IPS-NIHi7 (cell line): ENCODE results near the gene CXCL11.
"Not testable (repeated sequence)": the region's sequence is repeated elsewhere in the genome, so short reads cannot be mapped to it uniquely, and the experiment has no call there.

Experiments used
- DNase-seq: peaks from one replicate; pipeline ENCODE4 v3.0.0; 2012; ENCODE audit warnings: mixed read lengths; ENCODE audit errors: extremely low spot score

The CXCL11 gene

DNA sequence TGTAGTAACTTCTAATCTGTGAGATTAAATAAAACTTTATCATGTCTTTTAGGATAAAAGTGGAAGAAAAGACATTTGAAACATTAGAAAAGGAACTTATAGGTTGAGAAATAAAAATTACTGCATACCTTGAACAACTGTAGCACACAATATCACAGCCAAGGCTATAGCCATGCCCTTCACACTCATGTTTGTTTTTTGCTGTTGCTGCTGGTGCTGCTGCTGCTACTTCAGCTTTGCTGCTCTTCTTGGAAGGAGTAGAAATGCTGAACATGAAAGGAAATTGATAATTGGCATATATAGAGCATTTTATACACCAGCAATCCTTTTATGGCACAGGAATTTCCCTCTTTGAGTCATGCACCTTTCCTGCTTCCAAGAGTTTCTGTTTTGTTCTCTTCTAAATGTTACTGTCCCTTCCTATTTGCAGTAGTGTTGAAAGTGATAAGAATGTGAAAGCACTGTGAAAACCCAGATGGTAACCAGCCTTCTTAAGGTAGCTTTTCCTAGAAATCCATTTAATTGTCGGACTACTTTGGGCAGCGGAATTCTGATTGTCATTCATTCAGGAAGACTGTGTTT, at the start of gene CXCL11:
CXCL11 (minus strand) TSS at position 272 of the 582 bp plus-strand sequence; CDS start at position 189, 83 bp downstream.
- no peak for DNase-seq

DNA sequence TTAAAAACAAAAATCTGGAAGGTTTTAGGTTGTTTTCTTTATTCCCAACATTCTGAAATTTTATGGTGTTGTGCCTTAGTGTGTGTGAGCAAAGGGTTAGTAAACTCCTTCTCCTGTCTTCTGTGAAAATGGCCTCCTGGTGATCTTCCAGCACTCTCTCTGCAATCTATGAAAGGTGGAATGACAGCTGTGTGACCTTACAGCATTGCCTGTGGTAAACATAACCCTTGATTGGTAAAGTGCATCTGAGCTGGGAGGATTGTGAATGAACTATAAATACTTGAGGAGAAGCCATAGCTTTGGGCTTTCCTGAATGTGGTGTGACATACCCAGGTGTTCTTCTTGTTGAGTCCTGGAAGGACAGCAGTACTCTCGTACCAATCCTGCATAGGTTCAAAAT, 48.7 kb upstream of the CXCL11 start:
- no peak for DNase-seq

DNA sequence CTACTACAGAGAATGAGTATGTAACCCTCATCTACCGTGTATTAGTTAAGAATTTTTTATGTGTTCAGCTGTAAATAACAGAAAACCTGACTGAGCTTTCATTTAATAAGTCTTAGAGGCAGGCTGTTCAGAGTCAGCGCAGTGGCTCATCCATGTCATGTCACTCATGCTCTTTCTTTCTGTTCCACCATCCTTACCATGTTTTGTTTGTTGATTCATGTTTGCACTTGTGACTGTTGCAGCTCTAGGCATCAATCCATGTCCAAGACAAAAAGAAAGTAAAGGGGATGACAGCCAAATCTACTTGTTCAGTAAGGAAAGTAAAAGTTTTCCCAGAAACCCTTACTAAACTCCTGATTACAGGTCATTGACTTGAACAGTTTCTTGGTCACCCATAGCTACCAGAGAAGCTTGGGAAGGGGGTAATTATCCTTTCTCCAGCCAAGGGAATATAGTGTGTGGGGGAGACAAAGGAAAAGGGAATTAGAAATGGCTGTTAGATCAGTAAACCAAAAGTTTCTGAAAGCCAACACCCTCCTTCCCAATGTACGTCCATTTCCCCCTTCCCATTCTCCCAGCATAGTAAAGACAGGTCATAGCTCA, 47.6 kb upstream of the CXCL11 start:
- DNase-seq = no peak

DNA sequence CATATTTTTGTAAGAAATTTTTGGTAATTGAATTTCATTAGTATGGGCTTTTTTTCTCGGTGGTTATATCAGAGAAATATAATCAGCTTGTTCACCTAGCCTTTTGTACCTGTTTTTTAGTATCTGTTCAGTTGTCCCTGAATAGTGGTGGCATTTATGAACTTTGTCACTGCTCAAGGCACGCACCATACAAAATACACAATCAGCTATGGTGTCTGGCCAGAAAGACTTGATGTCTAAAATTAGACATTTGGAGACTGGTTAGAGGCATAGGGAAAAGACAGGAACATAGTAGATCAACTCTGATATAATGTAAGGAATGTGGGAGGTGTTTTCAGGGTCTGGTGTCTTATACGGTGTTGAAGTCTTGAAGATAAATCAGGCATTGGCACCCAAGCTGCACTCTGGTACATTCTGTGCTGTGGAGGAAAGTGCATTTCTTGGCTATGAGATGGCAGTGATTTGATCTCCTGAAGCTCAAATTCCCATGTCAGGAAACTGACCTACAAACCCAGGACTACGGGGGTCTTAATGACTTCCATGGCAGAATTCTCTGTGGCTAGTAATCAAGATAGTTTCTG, 42.3 kb upstream of the CXCL11 start:
- DNase-seq = no peak

DNA sequence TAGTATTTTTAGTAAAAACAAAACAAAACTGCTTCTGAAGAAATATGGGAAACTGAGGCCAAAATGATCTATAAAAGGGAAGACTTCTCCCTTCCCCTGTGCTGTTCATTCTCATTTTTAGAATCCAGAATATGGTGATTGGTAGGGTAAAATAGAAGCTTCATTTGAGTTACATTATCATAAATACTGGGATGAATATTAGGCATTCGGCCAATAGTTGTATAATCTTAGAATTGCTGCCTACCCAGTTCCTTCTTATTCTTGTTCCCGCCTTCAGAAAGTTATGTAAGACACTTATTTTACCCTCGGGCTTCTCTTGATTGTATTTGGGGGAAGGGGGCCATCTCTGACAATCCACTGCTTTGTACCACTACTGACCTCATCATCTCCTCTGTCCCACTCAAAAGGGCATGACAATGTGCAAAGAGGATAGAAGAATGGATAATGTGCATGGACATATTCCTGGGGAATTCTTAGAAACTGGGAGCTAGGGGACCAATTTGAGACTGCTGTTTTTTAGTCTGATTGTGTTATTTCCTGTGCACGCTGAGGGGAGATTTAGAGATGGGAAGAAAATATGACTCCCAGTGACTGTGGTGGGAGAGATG, 39.2 kb upstream of the CXCL11 start:
- no peak for DNase-seq

DNA sequence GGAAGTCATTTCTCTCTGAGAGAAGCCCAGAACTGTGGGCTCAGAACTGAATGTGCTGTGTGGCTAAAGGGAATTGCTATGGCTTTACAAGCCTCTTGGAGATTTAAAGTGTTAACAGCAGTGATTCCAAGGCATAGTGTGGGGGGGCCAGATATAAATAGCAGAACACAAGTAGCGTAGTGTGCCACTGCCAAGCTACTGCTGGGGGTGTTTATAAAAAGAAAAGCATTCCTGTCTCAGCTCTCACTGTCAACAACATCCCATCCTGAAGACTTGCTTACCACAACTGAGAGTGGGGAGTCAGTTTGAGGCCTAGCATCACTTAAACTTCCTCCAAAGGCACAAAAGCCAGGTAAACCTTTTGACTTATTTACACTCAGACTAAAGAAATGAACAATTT, 38.6 kb upstream of the CXCL11 start, which contains the start of gene ART3:
ART3 (plus strand) TSS at position 242 of the 400 bp plus-strand sequence. CDS start 1,181 bp downstream, outside the sequence.
- no peak for DNase-seq

DNA sequence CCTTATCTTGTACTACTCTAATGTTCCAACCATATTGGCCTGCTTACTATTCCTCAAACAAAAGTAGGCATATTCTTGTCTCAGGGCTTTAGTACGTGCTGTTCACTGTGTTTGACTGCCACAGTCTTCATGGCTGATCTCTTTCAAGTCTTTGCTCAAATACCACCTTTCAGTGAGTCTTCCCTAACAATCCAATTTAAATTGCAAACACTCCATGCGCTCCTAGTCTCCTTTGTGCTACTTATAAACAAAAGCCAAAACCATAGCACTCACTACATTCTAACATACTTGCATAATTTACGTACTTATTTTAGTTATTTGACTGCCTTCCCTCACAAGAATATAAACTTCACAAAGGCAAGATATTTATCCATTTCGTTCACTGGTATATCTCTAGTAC, 36.9 kb upstream of the CXCL11 start:
- peak; percentile 22 for DNase-seq

DNA sequence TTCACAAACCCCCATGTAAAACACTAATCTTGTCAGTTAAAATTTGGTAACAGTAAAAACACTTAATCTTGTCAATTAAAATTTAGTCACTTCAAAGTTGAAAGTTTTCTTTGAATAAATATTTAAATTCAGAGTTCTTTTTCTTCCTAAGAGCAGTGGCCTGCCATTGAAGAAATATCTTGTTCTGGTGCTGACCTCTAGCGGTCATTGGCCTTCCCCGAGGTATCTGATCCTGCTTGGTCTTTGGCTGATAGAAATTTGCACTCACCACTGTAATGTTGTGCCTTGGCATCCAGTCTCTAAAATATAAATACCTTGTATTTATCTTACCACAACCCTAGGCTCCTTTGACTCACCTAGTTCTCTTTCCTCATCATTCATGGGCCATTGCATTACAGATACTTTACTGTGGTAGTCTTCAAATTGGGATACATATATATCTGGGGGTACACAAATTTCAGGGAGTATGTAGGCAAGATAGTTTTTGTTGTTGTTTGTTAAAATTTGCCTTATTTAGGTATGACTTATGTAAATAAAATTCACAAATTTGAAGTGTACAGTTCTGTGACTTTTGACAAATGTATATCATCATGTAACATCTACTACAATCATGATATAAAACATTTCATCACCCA, 31.9 kb upstream of the CXCL11 start:
- DNase-seq = peak; percentile 76

DNA sequence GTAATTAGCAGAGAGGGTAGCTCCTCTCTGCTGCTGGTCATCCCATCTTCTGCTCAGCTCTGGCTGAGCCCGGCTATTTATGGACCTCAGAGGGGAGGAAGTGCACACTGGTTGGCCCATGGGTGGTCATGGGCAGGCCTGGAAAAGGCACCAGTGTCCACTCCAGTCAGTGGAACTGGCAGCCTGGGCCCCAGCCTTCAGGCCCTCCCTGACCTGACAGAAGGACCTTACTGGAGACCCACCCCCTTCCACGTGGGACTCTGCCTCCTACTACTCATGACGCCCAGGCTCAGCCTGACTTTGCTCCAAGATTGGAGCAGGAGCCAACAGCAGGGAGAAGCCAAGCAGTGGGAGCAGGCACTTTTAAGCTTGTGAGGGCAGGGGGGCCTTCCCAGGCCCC, 30.7 kb upstream of the CXCL11 start:
- DNase-seq = no peak

DNA sequence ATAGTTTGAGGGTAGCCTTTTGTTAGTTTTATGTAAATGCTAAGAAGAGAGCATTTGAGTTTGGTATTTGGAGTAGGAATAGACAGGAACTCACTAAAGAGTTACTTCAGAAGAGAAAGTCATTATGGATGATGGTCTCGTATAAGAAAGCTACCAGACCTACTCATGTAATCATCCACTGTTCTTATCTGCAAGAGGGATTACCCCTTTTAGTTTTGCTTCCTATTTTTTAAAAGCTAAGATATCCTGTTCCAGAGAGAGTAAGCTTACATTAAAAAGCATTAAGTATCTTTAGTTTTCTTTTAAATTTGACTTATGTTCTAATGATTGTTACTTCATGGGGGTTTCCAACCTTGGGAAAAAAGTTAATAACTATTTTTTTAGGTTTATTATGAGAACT, 26.1 kb upstream of the CXCL11 start:
- no peak for DNase-seq

DNA sequence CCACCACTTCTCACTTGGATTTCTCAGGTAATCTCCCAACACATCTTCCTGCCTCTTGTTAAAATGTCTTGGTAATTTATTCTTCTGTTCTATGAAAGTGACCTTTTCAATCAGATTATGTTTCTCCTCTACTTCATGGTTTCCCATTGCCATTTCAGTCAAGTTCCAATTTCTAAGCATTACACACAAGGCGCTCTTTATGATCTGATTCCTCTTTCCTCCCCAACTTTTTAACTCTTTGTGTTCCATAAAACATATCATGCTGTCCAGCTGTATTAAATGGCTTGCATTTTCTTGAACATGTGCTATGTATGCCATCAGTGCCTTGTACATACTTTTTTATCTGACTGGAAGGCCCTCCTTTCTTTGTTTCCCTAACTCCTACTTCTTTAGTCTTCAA, 25.6 kb upstream of the CXCL11 start:
- DNase-seq = no peak

DNA sequence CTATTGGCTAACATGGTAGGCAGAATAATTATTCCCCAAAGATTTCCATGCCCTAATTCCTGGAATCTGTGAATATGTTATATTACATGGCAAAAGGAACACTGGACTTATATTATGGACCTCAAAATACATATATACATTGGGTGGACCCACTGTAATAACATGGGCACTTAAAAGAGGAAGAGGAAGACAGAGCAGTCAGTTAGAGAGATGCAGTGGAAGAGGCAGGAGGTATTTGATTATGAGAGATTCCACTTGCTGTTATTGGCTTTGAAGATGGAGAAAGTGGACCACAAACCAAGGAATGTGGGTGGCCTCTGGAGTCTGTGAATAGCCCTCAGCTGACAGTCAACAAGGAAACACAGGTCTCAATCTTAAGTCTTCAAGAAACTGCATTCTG, 24.6 kb upstream of the CXCL11 start:
- DNase-seq = no peak

DNA sequence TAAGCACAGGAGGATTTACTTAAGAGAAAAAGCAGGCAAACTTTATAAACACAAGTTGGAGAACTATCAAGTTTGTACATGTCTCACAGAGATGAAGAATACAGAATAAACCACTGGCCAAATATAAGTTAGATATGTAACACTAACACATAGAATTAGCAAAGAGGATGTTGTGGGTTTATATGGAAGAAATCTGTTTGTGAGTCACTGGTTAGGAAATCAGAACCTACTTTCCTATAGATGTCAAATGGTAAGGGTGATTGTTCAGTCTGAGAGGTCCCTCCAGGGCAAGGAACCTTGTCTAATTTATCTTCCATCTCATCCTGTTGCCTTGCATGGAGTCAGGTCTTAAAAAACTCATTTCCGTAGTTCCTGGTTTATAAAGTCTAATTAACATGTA, 23.9 kb upstream of the CXCL11 start:
- DNase-seq = no peak

DNA sequence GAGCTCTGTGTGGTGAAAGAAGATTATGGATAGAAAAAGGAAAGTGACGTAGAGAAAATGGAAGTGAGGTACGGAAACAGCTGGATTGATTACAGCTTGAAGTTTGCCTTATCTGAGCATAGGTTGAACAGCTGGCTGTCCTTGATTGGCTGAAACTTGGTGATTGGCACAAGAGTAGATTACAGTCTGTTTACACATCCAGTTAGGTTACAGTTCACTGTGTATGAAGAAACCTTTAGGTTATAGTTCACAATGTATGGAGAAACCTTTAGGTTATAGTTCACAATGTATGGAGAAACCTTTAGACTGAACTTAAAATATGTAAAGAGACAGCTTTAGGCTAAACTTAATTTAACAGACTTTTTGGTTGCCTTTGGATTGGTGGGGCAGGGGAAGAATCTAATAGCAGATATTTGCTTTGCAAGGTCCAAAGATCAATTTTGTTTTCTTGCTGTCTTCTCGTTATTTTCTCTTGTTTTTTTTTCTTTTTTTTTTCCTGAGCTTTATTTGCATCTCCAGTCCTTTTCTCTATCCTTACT, 23.1 kb upstream of the CXCL11 start:
- no peak for DNase-seq

DNA sequence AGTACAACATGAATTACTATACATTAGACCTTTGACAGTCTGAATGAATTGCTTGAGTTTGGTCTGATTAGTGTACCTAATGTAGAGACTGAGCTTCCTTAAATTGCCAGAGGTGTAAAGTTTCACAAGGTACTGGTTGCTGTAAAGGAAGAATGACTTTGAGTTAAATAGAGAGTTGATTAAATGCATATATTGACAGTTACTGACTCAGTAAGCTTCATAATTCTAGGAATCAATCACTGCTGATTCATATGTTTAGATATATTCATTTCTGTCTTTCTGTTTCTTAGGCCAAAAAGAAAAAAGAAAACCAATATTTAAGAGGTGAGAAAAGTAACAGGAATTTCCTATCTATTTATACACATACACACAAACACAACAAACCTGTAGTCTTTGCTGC, 22.4 kb upstream of the CXCL11 start:
- no peak for DNase-seq

DNA sequence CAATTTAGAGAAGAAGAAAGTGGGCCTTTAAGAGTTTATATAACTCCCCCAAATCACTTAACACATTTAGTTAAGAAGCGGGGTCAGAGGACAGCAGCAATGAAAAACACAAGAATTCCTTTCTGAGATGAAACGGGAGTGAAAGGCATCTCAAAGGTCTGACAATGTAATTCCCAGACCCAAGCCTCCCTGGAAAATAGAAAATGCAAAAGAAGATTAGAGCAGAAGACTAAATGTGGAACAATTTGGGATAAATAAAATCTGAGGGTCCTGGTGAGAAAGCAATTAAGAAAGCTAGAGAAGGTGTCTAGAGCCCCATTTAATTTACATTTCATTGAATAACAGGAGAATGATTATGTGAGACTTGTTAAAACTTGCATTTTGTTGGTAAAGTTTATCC, 19.6 kb upstream of the CXCL11 start:
- DNase-seq = no peak

DNA sequence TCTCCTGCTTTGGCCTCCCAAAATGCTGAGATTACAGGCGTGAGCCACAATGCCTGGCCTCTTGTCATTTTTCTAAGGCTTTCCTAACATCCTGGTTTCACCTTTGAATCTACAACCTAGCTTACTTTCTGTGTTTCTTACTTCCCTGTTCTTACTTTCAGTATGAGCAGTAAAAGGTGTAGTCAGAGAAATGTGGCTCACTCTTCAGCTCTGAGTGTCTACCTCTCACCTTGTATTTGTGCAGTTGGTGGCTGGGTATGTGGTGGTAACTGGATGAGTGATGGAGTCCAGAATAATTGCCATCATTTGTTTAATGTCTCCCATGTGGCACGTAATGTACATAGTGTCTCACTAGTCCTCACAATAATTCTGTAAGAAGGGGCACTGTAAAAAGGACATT, 19.1 kb upstream of the CXCL11 start:
- DNase-seq = no peak

DNA sequence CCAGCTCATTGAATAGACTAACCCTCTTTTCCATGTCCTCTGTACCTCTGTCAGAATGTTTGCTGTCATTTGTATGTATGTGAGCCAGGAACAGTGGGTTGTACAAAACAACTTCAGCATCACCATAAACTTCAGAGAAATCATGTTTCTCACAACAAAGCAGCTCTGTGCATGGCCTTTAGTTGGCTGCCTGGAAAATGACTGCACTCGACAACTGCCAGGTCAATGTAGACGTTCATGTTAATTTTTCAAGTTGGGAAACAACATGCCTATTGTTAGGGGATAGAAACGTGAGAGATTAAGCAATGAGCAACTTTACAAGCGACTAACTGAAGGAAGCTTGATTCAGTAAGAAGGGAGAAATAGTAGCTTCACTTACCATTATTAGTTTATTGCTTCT, 17.9 kb upstream of the CXCL11 start:
- DNase-seq = no peak

DNA sequence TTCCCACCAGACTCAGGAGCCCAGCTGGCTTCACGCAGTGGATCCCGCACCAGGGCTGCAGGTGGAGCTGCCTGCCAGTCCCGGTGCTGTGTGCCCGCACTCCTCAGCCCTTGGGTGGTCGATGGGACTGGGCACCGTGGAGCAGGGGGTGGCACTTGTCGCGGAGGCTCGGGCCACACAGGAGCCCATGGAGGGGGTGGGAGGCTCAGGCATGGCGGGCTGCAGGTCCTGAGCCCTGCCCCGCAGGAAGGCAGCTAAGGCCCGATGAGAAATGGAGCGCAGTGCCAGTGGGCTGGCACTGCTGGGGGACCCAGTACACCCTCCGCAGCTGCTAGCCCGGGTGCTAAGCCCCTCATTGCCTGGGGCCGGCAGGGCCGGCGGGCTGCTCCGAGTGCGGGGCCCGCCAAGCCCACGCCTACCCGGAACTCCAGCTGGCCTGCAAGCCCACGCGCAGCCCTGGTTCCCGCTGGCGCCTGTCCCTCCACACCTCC, 14.7 kb upstream of the CXCL11 start:
- DNase-seq = not testable (repeated sequence)

DNA sequence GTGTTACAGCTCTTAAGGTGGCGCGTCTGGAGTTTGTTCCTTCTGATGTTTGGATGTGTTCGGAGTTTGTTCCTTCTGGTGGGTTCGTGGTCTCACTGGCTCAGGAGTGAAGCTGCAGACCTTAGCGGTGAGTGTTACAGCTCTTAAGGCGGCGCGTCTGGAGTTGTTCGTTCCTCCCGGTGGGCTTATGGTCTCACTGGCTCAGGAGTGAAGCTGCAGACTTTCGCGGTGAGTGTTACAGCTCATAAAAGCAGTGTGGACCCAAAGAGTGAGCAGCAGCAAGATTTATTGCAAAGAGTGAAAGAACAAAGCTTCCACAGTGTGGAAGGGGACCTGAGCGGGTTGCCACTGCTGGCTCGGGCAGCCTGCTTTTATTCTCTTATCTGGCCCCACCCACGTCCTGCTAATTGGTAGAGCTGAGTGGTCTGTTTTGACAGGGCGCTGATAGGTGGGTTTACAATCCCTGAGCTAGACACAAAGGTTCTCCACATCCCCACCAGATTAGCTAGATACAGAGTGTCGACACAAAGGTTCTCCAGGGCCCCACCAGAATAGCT, 14.1 kb upstream of the CXCL11 start:
- DNase-seq = not testable (repeated sequence)

DNA sequence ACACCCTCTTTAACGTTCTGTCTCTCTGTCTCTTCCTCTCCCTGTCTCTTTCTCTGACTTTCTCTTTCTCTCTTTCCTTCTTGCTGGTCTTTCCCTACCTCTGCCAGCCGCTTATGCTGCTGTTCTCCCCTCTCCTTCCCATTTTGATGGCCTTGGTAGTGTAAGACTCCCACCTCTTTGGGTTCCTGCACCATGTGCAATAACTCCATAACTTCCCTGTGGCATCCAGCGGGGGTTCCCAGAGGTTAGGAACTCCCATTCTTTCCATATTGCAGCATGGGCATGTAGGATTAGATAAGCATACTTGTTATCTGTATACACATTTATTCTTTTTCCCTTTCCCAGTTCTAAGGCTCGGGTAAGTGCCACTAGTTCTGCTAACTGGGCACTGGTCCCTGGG, 8.8 kb upstream of the CXCL11 start:
- DNase-seq = not testable (repeated sequence)

DNA sequence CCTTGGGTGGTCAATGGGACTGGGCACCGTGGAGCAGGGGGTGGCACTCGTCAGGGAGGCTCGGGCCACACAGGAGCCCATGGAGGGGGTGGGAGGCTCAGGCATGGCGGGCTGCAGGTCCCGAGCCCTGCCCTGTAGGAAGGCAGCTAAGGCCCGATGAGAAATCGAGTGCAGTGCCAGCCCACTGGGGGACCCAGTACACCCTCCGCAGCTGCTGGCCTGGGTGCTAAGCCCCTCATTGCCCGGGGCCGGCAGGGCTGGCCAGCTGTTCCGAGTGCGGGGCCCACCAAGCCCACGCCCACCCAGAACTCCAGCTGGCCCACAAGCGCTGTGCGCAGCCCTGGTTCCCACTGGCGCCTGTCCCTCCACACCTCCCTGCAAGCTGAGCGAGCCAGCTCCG, 7.4 kb upstream of the CXCL11 start:
- DNase-seq = not testable (repeated sequence)
